AG04450 (cell line): ENCODE results near the gene CENPP. TPM values are rescaled to one million over a fixed set of nuclear protein-coding genes. Genes with fewer than 3 reads are reported as not detected.

Experiments used
- CTCF ChIA-PET: fragments of 300-600, 350-600 bp; formaldehyde crosslinking; extraction: SDS; loops from one replicate; lab custom pipeline; 2022; ENCODE audit warnings: antibody characterized with exemption, inconsistent platforms; lab: Charles Lee
- POLR2A ChIA-PET: fragments of 350-600 bp; formaldehyde crosslinking; extraction: SDS; loops from one replicate; lab custom pipeline; 2021; ENCODE audit warnings: antibody characterized with exemption, inconsistent platforms; lab: Yijun Ruan, JAX
- DNase-seq: peaks from one replicate; pipeline ENCODE4 v3.0.0-alpha.2; 2011; ENCODE audit warnings: low read depth, low spot score
- H3K27ac ChIP-seq: one replicate; pipeline ENCODE4 v1.5.1; 2012; ENCODE audit warnings: low read depth, low read length, control low read depth
- H3K27me3 ChIP-seq: one replicate; pipeline ENCODE4 v1.6.0; 2012; ENCODE audit warnings: low read length; ENCODE audit not compliant: control insufficient read depth, insufficient read depth
- H3K4me3 ChIP-seq: 2 replicates; pipeline ENCODE4 v1.5.1; 2011; ENCODE audit warnings: mild to moderate bottlenecking, low read depth, low read length, control low read depth
- H3K9me3 ChIP-seq: 2 replicates; pipeline ENCODE4 v1.5.1; 2012; ENCODE audit warnings: low read length; ENCODE audit not compliant: control insufficient read depth, insufficient read depth
- CTCF ChIP-seq: IDR thresholded peaks from 2 replicates; pipeline ENCODE4 v1.5.1; 2011; ENCODE audit warnings: low read depth, low read length, control low read depth, inconsistent platforms
- polyA plus RNA-seq: library from polyadenylated mRNA; depleted of rRNA; stranded (reverse); fragments of >200 nt; gene quantifications from 2 replicates; pipeline ENCODE4 v1.2.3, GENCODE V29; 2011

The CENPP gene
- polyA plus RNA-seq, 1 experiment, result 4.4 TPM

GRCh38 chr9:92561374-92562330 is 235.9 kb downstream of the CENPP start:
- Histone ChIP-seq H3K27ac (no peak overlapping the region), H3K9me3 (no peaks in the 10 kb centered on the region), H3K27me3 (no peaks in the 10 kb centered on the region), H3K4me3 (no peak overlapping the region)
- peak; percentile 32 for DNase-seq
- no peak for TF ChIP-seq CTCF
- POLR2A ChIA-PET, result interaction anchor here (0.6 to 1.2 kb wide), 4 partner anchors 23 to 108 kb away, joined by 3 to 9 read pairs (median 6); partner anchors contain the start of gene IPPK
- CTCF ChIA-PET, result interaction anchor here (1.2 kb wide), 1 partner anchor 25 kb away, joined by 3 read pairs; the partner anchor contains the start of gene ECM2

DNA sequence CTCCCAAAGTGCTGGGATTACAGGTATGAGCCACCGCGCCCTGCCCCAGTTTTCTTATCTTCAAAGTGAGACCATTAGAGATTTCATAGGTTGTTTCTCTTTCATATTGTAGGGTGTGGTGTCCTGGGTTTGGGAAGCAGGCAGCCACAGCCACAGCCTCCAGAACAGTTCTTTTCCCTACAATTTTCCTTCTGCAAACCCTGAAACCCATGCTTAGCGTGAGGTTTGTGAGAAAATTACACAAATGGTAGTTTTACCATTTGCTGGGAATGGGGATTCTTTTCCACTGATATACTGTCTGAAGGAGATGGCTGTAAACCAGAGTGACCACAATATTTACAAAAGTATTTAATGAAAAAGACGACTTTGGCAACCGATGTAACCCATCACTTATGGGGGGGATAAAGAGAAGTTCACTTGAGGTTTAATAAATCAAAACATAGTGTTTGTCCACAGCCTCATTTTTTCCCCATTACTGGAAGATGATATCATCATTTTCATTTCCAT is 236.8 kb downstream of the CENPP start:
- no peak for TF ChIP-seq CTCF
- H3K4me3 ChIP-seq, result no peak overlapping the region
- no peaks in the 10 kb centered on the region for H3K27me3 ChIP-seq
- POLR2A ChIA-PET, result no interaction called here
- H3K27ac ChIP-seq, result peak overlapping the region; percentile 57
- no peaks in the 10 kb centered on the region for H3K9me3 ChIP-seq
- CTCF ChIA-PET, result interaction anchor here (1.2 kb wide), 1 partner anchor 26 kb away, joined by 3 read pairs; the partner anchor contains the start of gene ECM2
- peak; percentile 63 for DNase-seq

GRCh38 chr9:92563116-92564100 is 237.7 kb downstream of the CENPP start:
- Histone ChIP-seq H3K27ac (no peak overlapping the region), H3K4me3 (no peak overlapping the region), H3K27me3 (no peaks in the 10 kb centered on the region), H3K9me3 (no peaks in the 10 kb centered on the region)
- CTCF ChIA-PET, result no interaction called here
- POLR2A ChIA-PET, result no interaction called here
- TF ChIP-seq CTCF, result no peak
- DNase-seq, result no peak

DNA sequence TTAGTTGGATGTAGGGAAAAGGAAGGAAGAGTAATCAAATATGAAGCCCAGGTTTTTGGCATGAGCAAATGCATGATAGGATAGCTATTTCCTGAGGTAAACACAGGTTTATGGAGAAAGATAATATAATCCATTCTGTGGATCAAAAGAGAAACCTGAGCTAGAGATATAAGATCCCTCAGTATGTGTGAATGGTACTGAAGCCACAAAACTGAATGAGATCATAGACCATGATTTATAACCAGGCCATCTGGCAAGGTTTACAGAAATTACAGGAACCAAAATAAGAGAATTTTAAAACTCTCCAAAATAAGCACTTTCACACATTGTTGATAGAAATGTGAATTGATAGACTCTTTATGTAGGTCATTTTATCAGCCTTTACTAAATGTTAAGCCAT is 238.8 kb downstream of the CENPP start:
- ChIA-PET CTCF (no interaction called here), POLR2A (no interaction called here)

More for the DNA sequence above, 238.8 kb downstream of the CENPP start:
- TF ChIP-seq CTCF, result no peak
- no peaks in the 10 kb centered on the region for H3K9me3 ChIP-seq
- no peak overlapping the region for H3K27ac ChIP-seq
- no peak overlapping the region for H3K4me3 ChIP-seq
- H3K27me3 ChIP-seq, result no peaks in the 10 kb centered on the region
- DNase-seq, result peak; percentile 32
